IMR-90 (cell line): ENCODE measurements around the gene METTL22. TPM values are rescaled to one million over a fixed set of nuclear protein-coding genes. Genes with fewer than 3 reads are reported as not detected.

Experiments
- ATAC-seq: fragments of 200-7000 bp; cut with Tn5 transposase; 2 replicates; pipeline ENCODE4 v1.9.1; 2020; ENCODE audit warnings: low read depth, mild to moderate bottlenecking, moderate library complexity
- BruUV-seq: library from RNA; stranded (reverse); fragments of 400-500 nt; replicated peaks from 2 replicates; lab custom pipeline; 2021; lab: Mats Ljungman, UMichigan
- CTCF ChIA-PET: fragments of 300-600 bp; formaldehyde crosslinking; extraction: SDS; loops from one replicate; lab custom pipeline; 2021; ENCODE audit warnings: antibody characterized with exemption; lab: Yijun Ruan, JAX
- POLR2A ChIA-PET: fragments of 300-600 bp; sonication (Branson Sonifier 250); formaldehyde crosslinking; loops from one replicate; lab custom pipeline; 2022; ENCODE audit warnings: antibody characterized with exemption; ENCODE audit not compliant: unreplicated experiment; lab: Charles Lee
- DNase-seq: peaks from one replicate; pipeline ENCODE4 v3.0.0; 2013
- H2AFZ ChIP-seq: replicated peaks from 2 replicates; pipeline ENCODE3; 2013; ENCODE audit warnings: low read length, mild to moderate bottlenecking; ENCODE audit not compliant: poor library complexity
- H2AK5ac ChIP-seq: 2 replicates; pipeline ENCODE4 v1.6.1; 2013; ENCODE audit warnings: low read depth, low read length, inconsistent platforms
- H2AK9ac ChIP-seq: replicated peaks from 2 replicates; pipeline ENCODE3; 2013; ENCODE audit warnings: mild to moderate bottlenecking, low read depth, low read length, moderate library complexity; ENCODE audit not compliant: poor library complexity
- H2BK120ac ChIP-seq: 2 replicates; pipeline ENCODE4 v1.6.1; 2013; ENCODE audit warnings: low read depth, low read length, inconsistent platforms
- H2BK15ac ChIP-seq: 3 replicates; pipeline ENCODE4 v1.6.1; 2013; ENCODE audit warnings: low read depth, low read length, inconsistent platforms
- H2BK20ac ChIP-seq: 2 replicates; pipeline ENCODE4 v1.6.1; 2013; ENCODE audit warnings: low read depth, mild to moderate bottlenecking, inconsistent platforms, low read length, moderate library complexity
- H2BK5ac ChIP-seq: 2 replicates; pipeline ENCODE4 v1.6.1; 2013; ENCODE audit warnings: mild to moderate bottlenecking, low read depth, low read length, inconsistent platforms; ENCODE audit not compliant: poor library complexity, severe bottlenecking
- H3K14ac ChIP-seq: replicated peaks from 2 replicates; pipeline ENCODE4 v1.6.1; 2013; ENCODE audit warnings: low read depth, low read length, inconsistent platforms
- H3K18ac ChIP-seq: 2 replicates; pipeline ENCODE4 v1.6.1; 2013; ENCODE audit warnings: low read depth, low read length, control low read depth
- H3K23ac ChIP-seq: 2 replicates; pipeline ENCODE4 v1.6.1; 2013; ENCODE audit warnings: low read depth, low read length, inconsistent platforms
- H3K27ac ChIP-seq: 2 replicates; pipeline ENCODE4 v1.5.1; 2013; ENCODE audit warnings: mild to moderate bottlenecking, control low read depth, low read length; ENCODE audit not compliant: insufficient read depth
- H3K27me3 ChIP-seq: 2 replicates; pipeline ENCODE4 v1.6.1; 2013; ENCODE audit warnings: low read length; ENCODE audit not compliant: control insufficient read depth, insufficient read depth
- H3K36me3 ChIP-seq: 2 replicates; pipeline ENCODE4 v1.6.1; 2013; ENCODE audit warnings: low read length, mixed read lengths; ENCODE audit not compliant: control insufficient read depth, insufficient read depth
- H3K4ac ChIP-seq: 2 replicates; pipeline ENCODE4 v1.6.1; 2013; ENCODE audit warnings: low read depth, low read length, inconsistent platforms
- H3K4me1 ChIP-seq: 2 replicates; pipeline ENCODE4 v1.6.1; 2013; ENCODE audit warnings: low read length, mixed read lengths; ENCODE audit not compliant: control insufficient read depth, insufficient read depth
- H3K4me2 ChIP-seq: 2 replicates; pipeline ENCODE4 v1.6.1; 2013; ENCODE audit warnings: low read depth, mild to moderate bottlenecking, control low read depth, low read length, moderate library complexity
- H3K4me3 ChIP-seq: 2 replicates; pipeline ENCODE4 v1.5.1; 2013; ENCODE audit warnings: low read depth, mild to moderate bottlenecking, control low read depth, low read length, moderate library complexity; ENCODE audit not compliant: insufficient read depth
- H3K56ac ChIP-seq: 2 replicates; pipeline ENCODE4 v1.6.1; 2013; ENCODE audit warnings: low read length, inconsistent platforms; ENCODE audit not compliant: insufficient read depth; ENCODE audit errors: extremely low read depth
- H3K79me1 ChIP-seq, 2 experiments: 2 replicates each; pipeline ENCODE4 v1.6.1; 2013; ENCODE audit warnings: low read length in 2 of 2, inconsistent platforms in 1 of 2, low read depth in 1 of 2
- H3K9ac ChIP-seq: 2 replicates; pipeline ENCODE4 v1.6.1; 2013; ENCODE audit warnings: low read depth, low read length, control low read depth
- H3K9me1 ChIP-seq: 2 replicates; pipeline ENCODE4 v1.6.1; 2013; ENCODE audit warnings: low read length, inconsistent platforms; ENCODE audit not compliant: insufficient read depth
- H3K9me3 ChIP-seq: 2 replicates; pipeline ENCODE4 v1.6.1; 2013; ENCODE audit warnings: low read length; ENCODE audit not compliant: control insufficient read depth, insufficient read depth
- H4K20me1 ChIP-seq: 2 replicates; pipeline ENCODE4 v1.6.1; 2013; ENCODE audit warnings: low read length, inconsistent platforms; ENCODE audit not compliant: insufficient read depth
- H4K5ac ChIP-seq: 2 replicates; pipeline ENCODE4 v1.6.1; 2013; ENCODE audit warnings: mild to moderate bottlenecking, low read depth, low read length, control low read depth
- H4K8ac ChIP-seq, 2 experiments: 2 replicates each; pipeline ENCODE4 v1.6.1; 2013; ENCODE audit warnings: low read depth in 2 of 2, low read length in 2 of 2, control low read depth in 1 of 2, inconsistent platforms in 1 of 2
- H4K91ac ChIP-seq: 2 replicates; pipeline ENCODE4 v1.6.1; 2013; ENCODE audit warnings: low read depth, low read length, inconsistent platforms; ENCODE audit not compliant: insufficient read depth
- CEBPB ChIP-seq: IDR thresholded peaks from 2 replicates; pipeline ENCODE4 v1.6.1; 2012; ENCODE audit warnings: low read depth, low read length, improper control_type of control experiment
- CHD1 ChIP-seq: IDR thresholded peaks from 2 replicates; pipeline ENCODE4 v1.6.1; 2012; ENCODE audit warnings: low read depth, low read length, improper control_type of control experiment
- CTCF ChIP-seq: conservative IDR thresholded peaks from 2 replicates; pipeline ENCODE4 v1.5.1; 2012; ENCODE audit warnings: mild to moderate bottlenecking, low read depth, low read length, improper control_type of control experiment
- ELK1 ChIP-seq: fragments of 150-350 bp; IDR thresholded peaks from 2 replicates; pipeline ENCODE4 v1.6.1; 2016; ENCODE audit warnings: low read depth, mild to moderate bottlenecking, low read length, moderate library complexity, borderline replicate concordance
- FOS ChIP-seq: fragments of 150-350 bp; IDR thresholded peaks from 2 replicates; pipeline ENCODE4 v1.6.1; 2016; ENCODE audit warnings: low read depth, low read length
- MAFK ChIP-seq: IDR thresholded peaks from 2 replicates; pipeline ENCODE4 v1.6.1; 2012; ENCODE audit warnings: low read depth, low read length, improper control_type of control experiment
- MAZ ChIP-seq: IDR thresholded peaks from 2 replicates; pipeline ENCODE4 v1.6.1; 2012; ENCODE audit warnings: low read depth, mild to moderate bottlenecking, low read length, improper control_type of control experiment, moderate library complexity, borderline replicate concordance
- MXI1 ChIP-seq: IDR thresholded peaks from 2 replicates; pipeline ENCODE4 v1.6.1; 2012; ENCODE audit warnings: low read depth, mild to moderate bottlenecking, low read length, moderate library complexity, borderline replicate concordance
- NFE2L2 ChIP-seq: fragments of 150-350 bp; IDR thresholded peaks from 2 replicates; pipeline ENCODE4 v1.6.1; 2016; ENCODE audit warnings: low read depth, mild to moderate bottlenecking, low read length
- POLR2A ChIP-seq: IDR thresholded peaks from 2 replicates; pipeline ENCODE4 v1.6.1; 2012; ENCODE audit warnings: mild to moderate bottlenecking, low read depth, low read length
- RAD21 ChIP-seq: IDR thresholded peaks from 2 replicates; pipeline ENCODE4 v1.6.1; 2012; ENCODE audit warnings: low read length, improper control_type of control experiment
- RCOR1 ChIP-seq: IDR thresholded peaks from 2 replicates; pipeline ENCODE4 v1.6.1; 2012; ENCODE audit warnings: mild to moderate bottlenecking, low read length, improper control_type of control experiment; ENCODE audit not compliant: insufficient replicate concordance
- RFX5 ChIP-seq: IDR thresholded peaks from 2 replicates; pipeline ENCODE4 v1.8.0; 2012; ENCODE audit warnings: low read depth, mild to moderate bottlenecking, low read length, moderate library complexity
- SMC3 ChIP-seq: fragments of 150-350 bp; IDR thresholded peaks from 2 replicates; pipeline ENCODE4 v1.6.1; 2016; ENCODE audit warnings: low read depth, mild to moderate bottlenecking, antibody characterized with exemption, low read length, moderate library complexity
- USF2 ChIP-seq: fragments of 150-350 bp; IDR thresholded peaks from 2 replicates; pipeline ENCODE4 v1.6.1; 2017; ENCODE audit warnings: mild to moderate bottlenecking, antibody characterized with exemption, low read length, low read depth
- WGBS, 2 experiments: methylation state at CpG; one replicate each; pipeline versions ENCODE4 v1.1.5 to v1.1.7; 2013; ENCODE audit warnings: missing lambda C conversion rate in 2 of 2; ENCODE audit not compliant: insufficient read length in 1 of 2; ENCODE audit errors: extremely low coverage in 2 of 2; 5-methylcytosine and 5-hydroxymethylcytosine counted together
- dilution Hi-C: fragments of 300-500 bp; cut with HindIII; formaldehyde crosslinking; loops from one replicate; pipeline ENCODE4 v1.14.3; 2018; ENCODE audit warnings: low sequenced_read_pairs; ENCODE audit not compliant: unreplicated experiment
- in situ Hi-C: fragments of 300-500 bp; cut with MboI; formaldehyde crosslinking; loops from 3 replicates; pipeline ENCODE4 v1.14.3; 2019; ENCODE audit warnings: low sequenced_read_pairs, inconsistent platforms, mixed read lengths
- intact Hi-C: fragments of 100-400 bp; cut with micrococcal nuclease; formaldehyde crosslinking; loops from 2 replicates; pipeline ENCODE4 v1.10.0; 2022
- polyA plus RNA-seq, 3 experiments: library from polyadenylated mRNA; depleted of rRNA; stranded (reverse); fragments of >200 nt; gene quantifications; 2 replicates each; pipeline ENCODE4 v1.2.3, GENCODE V29; 2012; ENCODE audit warnings: low replicate concordance in 1 of 3
- total RNA-seq: library from RNA; depleted of rRNA; stranded (reverse); fragments of >200 nt; gene quantifications from 2 replicates; pipeline ENCODE4 v1.2.3, GENCODE V29; 2012

Gene METTL22
- total and polyA plus RNA-seq, 2 of the 4 experiments (the other 2 are of a cell fraction) = 27.2 to 51.2 TPM

GRCh38 chr16:8682551-8683259 is 61.2 kb downstream of the METTL22 start:
- Histone ChIP-seq H3K27me3 (no peaks in the 10 kb centered on the region), H3K9me3 (peaks cover 2% of the 10 kb centered on the region; the same call in 1 of the 2 replicates), H3K56ac (no peak overlapping the region), H4K91ac (no peak overlapping the region), H3K9ac (no peak overlapping the region), H3K23ac (no peak overlapping the region), H4K5ac (no peak overlapping the region), H2BK5ac (no peak overlapping the region), H4K20me1 (no peaks in the 10 kb centered on the region), H2AFZ (no peak overlapping the region), H3K79me1 (no peaks in the 10 kb centered on the region), H3K4me3 (no peak overlapping the region), H3K4me2 (no peak overlapping the region), H3K4me1 (peaks cover 4% of the 10 kb centered on the region), H4K8ac (no peak overlapping the region), H3K27ac (no peak overlapping the region), H3K36me3 (no peaks in the 10 kb centered on the region), H3K14ac (no peak overlapping the region), H3K9me1 (no peaks in the 10 kb centered on the region), H2AK5ac (no peak overlapping the region), H2BK120ac (no peak overlapping the region), H2AK9ac (no peak overlapping the region), H3K4ac (no peak overlapping the region), H3K18ac (no peak overlapping the region), H2BK20ac (no peak overlapping the region), H2BK15ac (no peak overlapping the region)
- CTCF ChIA-PET = no interaction called here
- DNase-seq (no peak), ATAC-seq (no peak)
- TF ChIP-seq ELK1 (no peak), MXI1 (no peak), POLR2A (no peak), USF2 (no peak), RCOR1 (no peak), CTCF (no peak), SMC3 (no peak), MAZ (no peak), NFE2L2 (no peak), RFX5 (no peak), CEBPB (no peak), RAD21 (no peak), CHD1 (no peak), FOS (no peak), MAFK (no peak)
- in situ Hi-C loops = no loop called here
- dilution Hi-C loops = no loop called here
- POLR2A ChIA-PET = no interaction called here
- 62% methylated on average over 3 of the region's 9 CpGs; no CpG with 5 or more reads in 1 of the 2 experiments for WGBS, 2 experiments
- intact Hi-C loops = no loop called here
- BruUV-seq = no TSS peak
